ENCODE measurements around the gene DIPK1A. TPM values are rescaled to one million over a fixed set of nuclear protein-coding genes. Genes with fewer than 3 reads are reported as not detected.

Gene DIPK1A
- total RNA-seq, 1 donor from 2014 or later = 6.6 TPM

GRCh38 chr1:92929461-92929860 is 31.8 kb downstream of the DIPK1A start:
- no peak for DNase-seq (ENCODE audit: low spot score)
- intact Hi-C loops (cut with DNase I) = no loop called here
- ATAC-seq = no peak

GRCh38 chr1:92927870-92928269 is 33.4 kb downstream of the DIPK1A start:
- ATAC-seq (no peak), DNase-seq (ENCODE audit: low spot score) (no peak)
- intact Hi-C loops (cut with DNase I) = no loop called here

- DNase-seq (ENCODE audit: low spot score) (no peak), ATAC-seq (no peak)
- intact Hi-C loops (cut with DNase I) = no loop called here
Measured at GRCh38 chr1:92926873-92927272, 34.4 kb downstream of the DIPK1A start.

GRCh38 chr1:92924501-92924900 is 36.8 kb downstream of the DIPK1A start:
- DNase-seq (ENCODE audit: low spot score) (no peak), ATAC-seq (no peak)
- intact Hi-C loops (cut with DNase I) = no loop called here

- DNase-seq (ENCODE audit: low spot score) (no peak), ATAC-seq (no peak)
- intact Hi-C loops (cut with DNase I) = no loop called here
Measured at GRCh38 chr1:92923664-92924063, 37.6 kb downstream of the DIPK1A start.

- intact Hi-C loops (cut with DNase I) = no loop called here
- DNase-seq (ENCODE audit: low spot score) = no peak
- ATAC-seq = peak; percentile 60
Measured at GRCh38 chr1:92922356-92923035, 38.8 kb downstream of the DIPK1A start.

- DNase-seq (ENCODE audit: low spot score) = no peak
- no peak for ATAC-seq
- intact Hi-C loops (cut with DNase I) = no loop called here
Measured at GRCh38 chr1:92921031-92922023, 39.9 kb downstream of the DIPK1A start.

GRCh38 chr1:92916899-92917298 is 44.4 kb downstream of the DIPK1A start:
- intact Hi-C loops (cut with DNase I) = no loop called here
- DNase-seq (ENCODE audit: low spot score) (no peak), ATAC-seq (no peak)

- DNase-seq (ENCODE audit: low spot score) (no peak), ATAC-seq (no peak)
- intact Hi-C loops (cut with DNase I) = no loop called here
Measured at GRCh38 chr1:92915547-92915946, 45.7 kb downstream of the DIPK1A start.

- ATAC-seq (no peak), DNase-seq (ENCODE audit: low spot score) (no peak)
- intact Hi-C loops (cut with DNase I) = no loop called here
Measured at GRCh38 chr1:92913093-92913819, 48.0 kb downstream of the DIPK1A start.

GRCh38 chr1:92910081-92910480 is 51.2 kb downstream of the DIPK1A start:
- intact Hi-C loops (cut with DNase I) = no loop called here
- DNase-seq (ENCODE audit: low spot score) (no peak), ATAC-seq (no peak)

GRCh38 chr1:92909321-92909720 is 51.9 kb downstream of the DIPK1A start:
- intact Hi-C loops (cut with DNase I) = no loop called here
- DNase-seq (ENCODE audit: low spot score) (no peak), ATAC-seq (no peak)

- no peak for ATAC-seq
- intact Hi-C loops (cut with DNase I) = no loop called here
Measured at GRCh38 chr1:92907949-92908684, 53.1 kb downstream of the DIPK1A start.

GRCh38 chr1:92903765-92904164 is 57.5 kb downstream of the DIPK1A start:
- intact Hi-C loops (cut with DNase I) = no loop called here
- ATAC-seq (no peak), DNase-seq (ENCODE audit: low spot score) (no peak)

More at GRCh38 chr1:92907949-92908684, 53.1 kb downstream of the DIPK1A start:
- no peak for DNase-seq (ENCODE audit: low spot score)

GRCh38 chr1:92902406-92902744 is 58.9 kb downstream of the DIPK1A start:
- ATAC-seq (no peak), DNase-seq (ENCODE audit: low spot score) (no peak)
- intact Hi-C loops (cut with DNase I) = no loop called here

- ATAC-seq (no peak), DNase-seq (ENCODE audit: low spot score) (no peak)
- intact Hi-C loops (cut with DNase I) = no loop called here
Measured at GRCh38 chr1:92901699-92902405, 59.4 kb downstream of the DIPK1A start.

GRCh38 chr1:92901126-92901525 is 60.1 kb downstream of the DIPK1A start:
- DNase-seq (ENCODE audit: low spot score) (no peak), ATAC-seq (no peak)
- intact Hi-C loops (cut with DNase I) = no loop called here

- no peak for ATAC-seq
- no peak for DNase-seq (ENCODE audit: low spot score)
- intact Hi-C loops (cut with DNase I) = no loop called here
Measured at GRCh38 chr1:92900539-92900938, 60.7 kb downstream of the DIPK1A start.
